ES-I3 (cell line): ENCODE measurements around the gene STOML2.

Source experiments
- H3K36me3 ChIP-seq: 2 replicates; pipeline ENCODE4 v1.6.1; 2013; ENCODE audit warnings: mild to moderate bottlenecking, low read length, control low read depth, moderate library complexity; ENCODE audit not compliant: insufficient read depth
- H3K4me1 ChIP-seq: 2 replicates; pipeline ENCODE4 v1.6.1; 2013; ENCODE audit warnings: mild to moderate bottlenecking, control low read depth, low read length; ENCODE audit not compliant: insufficient read depth
- H3K9ac ChIP-seq: 2 replicates; pipeline ENCODE4 v1.6.1; 2013; ENCODE audit warnings: low read depth, mild to moderate bottlenecking, low read length, moderate library complexity
- H3K9me3 ChIP-seq: 2 replicates; pipeline ENCODE4 v1.6.1; 2013; ENCODE audit warnings: mild to moderate bottlenecking, low read length, moderate library complexity; ENCODE audit not compliant: control insufficient read depth, insufficient read depth

STOML2 gene

DNA sequence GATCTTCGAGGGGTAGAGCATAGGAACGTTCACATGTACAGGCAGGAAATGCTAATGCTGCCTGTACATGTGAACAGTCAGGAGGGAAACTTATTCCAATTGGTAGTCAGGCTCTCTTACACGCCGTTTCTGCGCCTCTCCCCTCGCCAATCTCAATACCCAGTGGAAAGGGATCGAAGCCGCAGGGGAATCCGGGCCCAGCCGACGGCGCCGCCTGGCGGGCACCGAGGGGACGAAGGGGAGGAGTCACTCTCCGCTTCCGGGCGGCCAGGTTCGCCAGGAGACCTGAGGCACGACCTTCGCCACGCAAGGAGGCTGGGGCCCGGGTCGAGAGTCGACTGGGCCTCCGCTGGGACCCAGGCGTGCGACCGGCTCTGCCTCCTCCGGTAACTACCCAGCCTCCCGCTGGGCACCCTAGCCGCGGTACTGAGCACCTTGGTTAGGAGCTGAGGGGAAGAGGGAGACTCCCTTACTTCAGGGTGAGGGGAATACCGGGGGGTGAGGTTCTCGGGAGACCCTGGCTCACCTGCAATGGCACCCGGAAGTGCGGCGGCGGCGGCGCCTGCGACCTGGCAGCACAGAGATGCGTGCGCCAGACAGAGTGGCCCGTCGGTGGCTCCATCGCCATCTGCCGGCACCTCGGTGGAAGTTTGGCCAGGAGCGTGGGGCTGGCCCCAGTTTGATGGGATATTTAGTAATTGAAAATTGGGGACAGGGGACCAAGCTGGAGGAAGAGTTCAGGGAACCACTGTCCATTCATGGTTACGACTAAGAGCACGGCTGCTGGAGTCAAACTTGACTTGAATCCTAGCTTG lies 6.7 kb downstream of the STOML2 start, which contains the start of gene PIGO:
TSS of gene PIGO (minus strand) at position 557 of the 815 bp plus-strand sequence. CDS start 1,026 bp downstream, outside the sequence.
- Histone ChIP-seq H3K36me3 (peaks cover 11% of the 10 kb centered on the region), H3K4me1 (no peaks in the 10 kb centered on the region; the same call in 1 of the 2 replicates), H3K9me3 (no peaks in the 10 kb centered on the region), H3K9ac (peak within 1 kb of the TSS; percentile 88)

DNA sequence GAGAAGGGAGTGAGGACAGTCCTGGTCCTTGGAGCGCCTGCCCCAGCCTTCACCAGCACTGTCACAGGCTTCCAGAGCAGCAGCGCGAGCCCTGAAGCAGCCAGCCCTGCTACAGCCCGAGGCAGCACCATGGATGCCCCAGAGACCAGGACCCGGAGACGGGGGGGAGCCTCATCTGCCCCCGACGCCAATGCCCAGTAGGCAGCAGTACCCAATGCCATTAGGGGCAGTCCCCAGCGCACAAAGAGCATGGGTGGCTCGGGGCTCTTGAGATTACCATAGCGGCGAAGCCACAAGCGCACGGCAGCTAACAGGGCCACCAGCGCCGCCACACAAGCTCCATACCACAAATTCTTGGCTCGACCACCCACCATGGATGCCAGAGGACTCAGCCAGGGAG lies 11.4 kb downstream of the STOML2 start:
- Histone ChIP-seq H3K36me3 (peaks cover 26% of the 10 kb centered on the region), H3K9ac (no peak overlapping the region), H3K4me1 (no peaks in the 10 kb centered on the region; the same call in 1 of the 2 replicates), H3K9me3 (no peaks in the 10 kb centered on the region)

DNA sequence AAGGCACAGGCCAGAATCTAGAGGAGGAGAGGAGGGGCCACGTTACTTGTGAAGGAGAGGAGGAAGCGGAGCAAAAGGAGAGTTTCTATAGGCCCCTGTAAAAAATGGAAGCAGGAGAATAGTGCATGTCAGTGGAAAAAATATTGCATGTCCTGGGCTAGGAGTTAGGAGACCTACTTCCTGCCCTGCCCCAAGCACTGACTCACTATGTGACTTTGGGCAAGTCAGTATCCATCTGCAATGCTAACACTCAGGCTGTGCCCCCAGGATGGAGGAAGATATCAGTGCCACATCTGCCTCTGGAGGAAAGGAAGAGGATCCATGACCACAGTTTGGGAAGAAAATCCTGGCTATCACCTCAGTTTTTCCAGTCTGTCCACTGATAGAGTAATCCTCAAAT lies 13.5 kb downstream of the STOML2 start:
- peaks cover 26% of the 10 kb centered on the region for H3K36me3 ChIP-seq
- H3K4me1 ChIP-seq: no peaks in the 10 kb centered on the region
- H3K9ac ChIP-seq: no peak overlapping the region
- no peaks in the 10 kb centered on the region for H3K9me3 ChIP-seq

DNA sequence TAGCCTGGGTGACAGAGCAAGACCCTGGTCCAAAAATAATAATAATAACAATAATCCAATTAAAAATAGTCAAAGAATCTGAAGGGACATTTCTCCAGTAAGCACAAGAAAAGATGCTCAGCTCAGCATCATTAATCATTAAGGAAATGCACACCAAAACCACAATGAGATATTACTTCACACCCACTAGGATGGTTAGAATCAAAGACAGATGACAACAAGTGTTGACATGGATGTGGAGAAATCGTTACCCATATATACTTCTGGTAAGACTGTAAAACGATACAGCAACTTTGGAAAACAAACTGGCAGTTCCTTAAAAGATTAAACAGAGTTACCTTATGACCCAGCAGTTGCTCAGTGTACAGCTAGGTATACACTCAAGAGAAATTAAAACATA lies 17.9 kb downstream of the STOML2 start:
- Histone ChIP-seq H3K36me3 (peaks cover 17% of the 10 kb centered on the region), H3K4me1 (no peaks in the 10 kb centered on the region), H3K9ac (no peak overlapping the region), H3K9me3 (no peaks in the 10 kb centered on the region)

DNA sequence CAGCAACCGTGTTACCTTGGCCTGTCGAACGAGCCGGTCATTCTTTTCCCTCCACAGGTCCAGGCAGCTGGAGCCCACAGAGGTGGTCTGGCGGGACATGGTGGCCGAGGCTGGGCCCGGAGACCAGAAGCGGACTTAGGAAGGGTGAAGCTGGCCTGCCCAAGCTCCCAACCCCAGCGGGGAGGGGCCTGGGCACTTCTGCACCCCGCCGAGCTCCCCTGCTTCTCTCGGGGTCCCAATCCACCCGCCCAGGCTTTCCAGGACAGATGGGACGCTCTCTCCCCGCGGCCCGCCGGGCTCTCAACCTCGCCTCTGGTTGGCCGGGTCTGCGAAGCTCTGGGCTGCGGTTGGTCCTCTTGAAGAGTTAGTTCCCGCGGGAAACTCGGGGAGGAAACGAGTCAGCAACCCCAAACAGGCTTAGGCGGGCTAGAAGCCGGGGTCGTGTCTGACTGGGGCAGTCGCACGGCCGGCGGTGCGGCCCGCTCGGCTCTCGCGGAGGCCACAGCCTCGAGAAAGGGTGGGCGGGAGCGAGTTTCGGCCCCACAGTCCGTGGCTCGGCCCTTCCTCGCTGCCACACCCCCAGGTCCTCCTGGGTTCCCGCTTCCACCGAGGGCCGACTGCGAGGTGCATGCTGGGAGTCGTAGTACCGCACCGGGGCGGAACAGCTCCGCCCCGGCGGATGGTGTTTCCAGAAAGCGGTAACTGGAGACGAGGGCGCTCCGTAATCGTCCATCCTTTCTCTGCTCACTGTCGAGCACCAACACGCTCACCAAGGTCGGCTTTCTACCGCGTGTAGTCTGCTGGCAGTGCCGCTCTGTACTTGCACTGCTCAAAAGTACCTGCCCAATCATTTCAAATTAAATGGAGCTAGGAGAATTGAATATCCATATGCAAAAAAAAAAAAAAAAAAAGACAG lies 23.2 kb downstream of the STOML2 start, which contains the start of gene FANCG:
TSS of gene FANCG (minus strand) at position 517 of the 916 bp plus-strand sequence. CDS start at position 99, 418 bp downstream.
- H3K9me3 ChIP-seq: no peaks in the 10 kb centered on the region
- H3K36me3 ChIP-seq: peaks cover 12% of the 10 kb centered on the region
- H3K9ac ChIP-seq: peak within 1 kb of the TSS; percentile 64
- H3K4me1 ChIP-seq: peaks cover 7% of the 10 kb centered on the region; the same call in 1 of the 2 replicates

DNA sequence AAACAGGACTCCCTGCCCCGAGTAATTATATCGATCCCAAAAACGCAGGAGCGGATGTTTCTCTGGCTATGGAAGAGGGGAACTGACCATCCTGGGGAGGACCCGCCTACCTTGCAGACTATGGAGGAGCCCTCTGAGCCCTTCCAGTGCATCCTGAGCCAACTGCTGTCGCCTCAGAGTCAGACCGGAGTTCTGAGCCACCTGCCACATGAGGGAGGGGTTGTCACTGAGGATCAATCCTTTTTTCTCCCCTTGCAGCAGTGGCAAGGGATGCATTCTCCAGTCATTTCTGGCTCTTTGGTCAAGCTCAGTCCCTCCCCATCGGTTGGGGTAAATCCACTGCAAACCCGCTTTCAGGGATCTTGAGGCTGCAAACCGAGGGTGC lies 23.9 kb downstream of the STOML2 start:
- H3K9me3 ChIP-seq: no peaks in the 10 kb centered on the region
- H3K36me3 ChIP-seq: peaks cover 14% of the 10 kb centered on the region
- peaks cover 7% of the 10 kb centered on the region; the same call in 1 of the 2 replicates for H3K4me1 ChIP-seq
- H3K9ac ChIP-seq: peak overlapping the region; percentile 64

DNA sequence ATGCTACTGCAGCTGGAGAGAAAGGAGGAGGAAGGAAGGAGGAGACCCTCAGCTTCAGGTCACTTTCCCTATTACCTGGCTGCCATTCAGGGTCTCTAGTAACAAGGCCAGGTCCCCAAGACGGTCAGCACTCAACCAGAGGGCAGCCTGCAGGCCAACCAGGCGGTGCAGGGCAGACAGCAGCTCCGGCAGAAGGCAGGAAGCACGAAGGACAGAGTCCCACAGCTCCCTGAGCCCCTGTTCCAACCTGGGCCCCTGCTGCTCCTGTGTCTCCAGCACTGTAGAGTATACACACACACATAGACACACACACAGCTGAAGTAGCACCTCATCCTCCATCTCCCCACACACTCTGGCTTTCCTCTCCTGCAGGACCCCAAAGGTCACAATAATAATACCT lies 24.9 kb downstream of the STOML2 start:
- Histone ChIP-seq H3K4me1 (peaks cover 7% of the 10 kb centered on the region; the same call in 1 of the 2 replicates), H3K9me3 (no peaks in the 10 kb centered on the region), H3K9ac (no peak overlapping the region), H3K36me3 (peaks cover 14% of the 10 kb centered on the region)

DNA sequence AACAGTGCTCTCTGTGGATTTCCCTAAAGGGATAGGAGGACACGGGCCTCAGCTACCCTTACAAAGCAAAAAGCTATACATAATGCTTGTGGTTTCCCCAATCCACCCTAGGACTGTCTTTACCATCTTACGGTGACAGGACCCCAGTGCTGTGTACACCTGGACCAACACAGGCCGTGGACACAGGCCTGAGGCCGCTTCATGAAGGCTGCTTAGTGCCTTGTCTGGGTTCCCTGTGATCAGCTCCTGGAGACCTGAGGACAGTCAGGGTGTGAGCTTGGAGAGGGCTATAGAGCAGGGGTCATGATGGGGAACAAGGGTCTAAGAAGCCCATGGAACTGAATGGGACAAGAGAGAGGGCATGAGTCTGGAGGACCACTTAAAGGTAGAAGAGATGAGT lies 26.1 kb downstream of the STOML2 start:
- Histone ChIP-seq H3K9ac (no peak overlapping the region), H3K36me3 (peaks cover 14% of the 10 kb centered on the region)

DNA sequence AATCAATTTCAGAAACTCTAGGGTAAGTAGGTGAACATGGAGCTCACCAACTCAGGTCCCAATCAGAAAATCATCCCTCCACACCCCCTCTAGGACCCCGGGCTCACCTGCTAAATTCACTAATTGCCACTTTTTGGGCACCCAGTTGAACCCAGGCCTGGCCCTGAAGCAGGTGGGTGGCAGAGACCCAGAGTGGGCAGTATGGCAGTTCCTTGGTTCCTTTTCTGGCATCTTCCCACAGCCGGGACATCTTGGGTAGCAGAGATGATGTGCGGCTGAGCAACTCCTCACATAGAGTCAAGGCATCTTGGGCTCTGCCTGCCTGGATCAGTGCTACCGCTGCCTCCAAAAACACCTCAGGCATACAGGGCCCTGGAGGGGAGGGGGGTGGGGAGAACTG lies 27.6 kb downstream of the STOML2 start:
- Histone ChIP-seq H3K9me3 (no peaks in the 10 kb centered on the region), H3K36me3 (peaks cover 14% of the 10 kb centered on the region)

More for the DNA sequence above, 26.1 kb downstream of the STOML2 start:
- Histone ChIP-seq H3K4me1 (peaks cover 7% of the 10 kb centered on the region; the same call in 1 of the 2 replicates), H3K9me3 (no peaks in the 10 kb centered on the region)

DNA sequence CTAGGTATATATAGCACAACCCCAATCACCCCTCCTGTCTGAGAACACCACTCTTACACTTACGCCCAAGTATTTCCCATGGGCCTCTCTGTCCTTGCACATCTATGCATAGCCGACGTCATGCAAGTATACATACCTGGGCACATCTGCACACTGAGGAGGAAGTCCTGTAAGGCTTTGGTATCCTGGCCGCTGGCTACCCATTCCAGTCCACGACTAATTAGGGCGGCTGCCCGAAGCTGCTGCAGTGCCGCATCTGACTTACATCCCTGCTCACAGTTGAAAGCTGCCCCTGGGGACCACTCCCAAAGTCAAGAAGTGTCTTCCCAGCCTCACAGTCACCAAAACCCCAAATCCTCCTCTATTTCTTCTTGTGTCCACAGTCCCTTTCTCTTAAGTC lies 28.1 kb downstream of the STOML2 start:
- Histone ChIP-seq H3K9ac (no peak overlapping the region), H3K4me1 (peaks cover 13% of the 10 kb centered on the region; the same call in 1 of the 2 replicates), H3K9me3 (no peaks in the 10 kb centered on the region), H3K36me3 (peaks cover 14% of the 10 kb centered on the region)

More for the DNA sequence above, 27.6 kb downstream of the STOML2 start:
- H3K4me1 ChIP-seq: peaks cover 7% of the 10 kb centered on the region; the same call in 1 of the 2 replicates
- H3K9ac ChIP-seq: no peak overlapping the region

DNA sequence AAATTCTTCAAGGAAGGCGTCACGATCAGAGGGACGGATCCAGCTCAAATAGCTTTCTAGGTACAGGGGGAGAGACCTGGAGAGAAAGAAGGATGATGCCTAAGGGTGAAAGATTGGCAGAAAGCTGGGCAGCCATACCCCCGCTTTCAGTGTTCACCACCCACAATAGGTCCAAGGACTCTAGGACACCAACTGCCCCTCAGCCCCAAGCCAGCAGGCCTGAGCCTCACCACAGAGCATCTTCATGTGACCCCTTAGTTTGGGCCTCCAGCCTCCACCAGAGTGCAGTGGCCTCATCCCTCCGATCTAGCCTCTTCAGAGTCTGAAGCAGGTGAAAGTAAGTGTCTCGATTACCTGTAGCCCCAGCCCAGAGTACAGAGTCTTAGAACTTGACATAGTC lies 28.8 kb downstream of the STOML2 start:
- Histone ChIP-seq H3K9me3 (no peaks in the 10 kb centered on the region), H3K36me3 (peaks cover 14% of the 10 kb centered on the region), H3K9ac (no peak overlapping the region), H3K4me1 (peaks cover 16% of the 10 kb centered on the region; the same call in 1 of the 2 replicates)

DNA sequence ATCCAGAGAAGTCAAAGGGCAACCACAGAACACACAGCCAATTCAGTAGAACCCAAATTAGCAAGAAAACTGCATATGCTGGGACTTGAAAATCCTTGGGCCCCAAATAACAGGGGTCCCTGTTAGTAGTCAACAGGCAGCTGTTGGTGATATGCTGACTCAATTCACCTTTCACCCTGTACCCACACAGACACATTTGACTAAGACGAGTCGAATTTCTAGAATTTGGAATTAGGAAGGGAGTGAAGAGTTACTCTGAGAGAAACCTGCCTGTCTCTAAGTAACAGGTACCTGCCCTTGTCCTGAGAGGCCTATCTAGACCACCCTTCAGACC lies 29.7 kb downstream of the STOML2 start:
- Histone ChIP-seq H3K9ac (peak overlapping the region; percentile 35; the same call in 1 of the 2 replicates), H3K4me1 (peaks cover 10% of the 10 kb centered on the region; the same call in 1 of the 2 replicates), H3K36me3 (peaks cover 17% of the 10 kb centered on the region), H3K9me3 (no peaks in the 10 kb centered on the region)

DNA sequence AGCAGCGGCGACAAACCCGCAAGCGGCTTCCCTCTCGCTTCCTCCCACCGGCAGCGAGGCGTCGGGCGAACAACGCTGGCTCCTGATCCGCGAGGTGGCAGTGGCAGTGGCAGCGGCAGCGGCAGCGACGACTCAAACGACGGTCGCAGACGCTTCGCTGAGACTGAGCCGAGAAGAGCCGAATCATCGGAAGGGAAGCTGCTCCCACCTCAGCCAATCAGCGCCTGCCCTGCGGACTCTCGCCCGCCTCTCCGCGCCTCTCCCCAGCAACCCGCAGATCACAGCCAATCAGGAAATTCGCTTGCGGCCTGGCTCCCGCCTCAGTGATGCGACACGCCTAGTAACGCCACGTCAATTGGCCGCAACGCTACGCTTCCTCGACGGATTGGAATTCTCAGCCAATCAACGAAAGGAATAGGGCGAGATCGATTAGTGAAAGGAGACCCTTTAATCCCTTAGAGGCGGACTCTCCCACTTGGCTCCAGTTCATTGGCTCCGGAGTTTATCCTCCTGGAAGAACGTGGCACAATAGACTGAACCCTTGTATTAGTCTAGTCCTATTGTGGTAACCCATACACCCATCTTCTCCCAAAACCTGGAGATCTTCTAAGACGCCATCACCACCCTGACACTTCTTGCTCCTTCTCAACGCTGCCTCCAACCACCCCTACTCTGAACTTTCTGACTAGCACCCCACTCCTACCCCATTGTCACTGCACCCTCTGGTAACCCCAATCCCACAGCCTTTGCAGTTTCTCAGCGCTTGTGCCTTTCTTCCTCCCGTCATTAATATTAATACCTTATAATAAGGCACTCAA lies 30.3 kb downstream of the STOML2 start, which contains the start of gene VCP:
TSS of gene VCP (minus strand) at position 165 of the 818 bp plus-strand sequence. CDS start 272 bp downstream, outside the sequence.
- H3K4me1 ChIP-seq: peaks cover 10% of the 10 kb centered on the region; the same call in 1 of the 2 replicates
- H3K9ac ChIP-seq: peak within 1 kb of the TSS; percentile 99
- no peaks in the 10 kb centered on the region for H3K9me3 ChIP-seq
- H3K36me3 ChIP-seq: peaks cover 22% of the 10 kb centered on the region
